ENCODE data around the gene LRFN4. TPM values are rescaled to one million over a fixed set of nuclear protein-coding genes. Genes with fewer than 3 reads are reported as not detected.

LRFN4 gene
- total RNA-seq, 2 donors from 2014 or later = 8.6 to 13.2 TPM

GRCh38 chr11:66850588-66851238, 6.2 kb upstream of the LRFN4 start:
- Histone ChIP-seq H3K4me3 (no peak overlapping the region), H3K27me3 (no peaks in the 10 kb centered on the region), H3K36me3 (peaks cover 18% of the 10 kb centered on the region), H3K27ac (no peak overlapping the region), H3K4me1 (peaks cover 0 to 6% of the 10 kb centered on the region in 2 donors), H3K9me3 (no peaks in the 10 kb centered on the region)
- TF ChIP-seq, protein P1, sequence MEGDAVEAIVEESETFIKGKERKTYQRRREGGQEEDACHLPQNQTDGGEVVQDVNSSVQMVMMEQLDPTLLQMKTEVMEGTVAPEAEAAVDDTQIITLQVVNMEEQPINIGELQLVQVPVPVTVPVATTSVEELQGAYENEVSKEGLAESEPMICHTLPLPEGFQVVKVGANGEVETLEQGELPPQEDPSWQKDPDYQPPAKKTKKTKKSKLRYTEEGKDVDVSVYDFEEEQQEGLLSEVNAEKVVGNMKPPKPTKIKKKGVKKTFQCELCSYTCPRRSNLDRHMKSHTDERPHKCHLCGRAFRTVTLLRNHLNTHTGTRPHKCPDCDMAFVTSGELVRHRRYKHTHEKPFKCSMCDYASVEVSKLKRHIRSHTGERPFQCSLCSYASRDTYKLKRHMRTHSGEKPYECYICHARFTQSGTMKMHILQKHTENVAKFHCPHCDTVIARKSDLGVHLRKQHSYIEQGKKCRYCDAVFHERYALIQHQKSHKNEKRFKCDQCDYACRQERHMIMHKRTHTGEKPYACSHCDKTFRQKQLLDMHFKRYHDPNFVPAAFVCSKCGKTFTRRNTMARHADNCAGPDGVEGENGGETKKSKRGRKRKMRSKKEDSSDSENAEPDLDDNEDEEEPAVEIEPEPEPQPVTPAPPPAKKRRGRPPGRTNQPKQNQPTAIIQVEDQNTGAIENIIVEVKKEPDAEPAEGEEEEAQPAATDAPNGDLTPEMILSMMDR (IDR thresholded peaks at IDR 0.05) = no peak
- DNase-seq (ENCODE audit: low spot score) = no peak

DNA sequence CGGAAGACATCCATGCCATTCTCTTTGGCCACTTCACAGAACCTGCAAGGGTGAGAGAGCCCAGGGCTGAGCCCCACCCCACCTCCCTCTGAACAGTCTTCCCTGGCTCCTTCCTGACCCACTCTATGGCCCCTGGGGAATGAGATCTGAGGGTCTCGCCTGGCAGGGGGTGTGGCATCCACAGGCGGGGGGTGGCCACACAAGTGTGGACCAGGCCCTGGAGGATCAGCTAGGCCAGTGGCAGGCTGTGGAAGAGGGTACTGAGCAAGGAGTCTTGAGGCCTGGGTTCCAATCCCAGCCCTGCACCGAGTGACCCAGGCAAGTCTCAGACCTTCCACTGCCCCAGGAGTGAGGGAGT, 5.6 kb upstream of the LRFN4 start:
- no peak for DNase-seq (ENCODE audit: low spot score)
- Histone ChIP-seq H3K27ac (no peak overlapping the region), H3K9me3 (no peaks in the 10 kb centered on the region), H3K4me1 (peaks cover 0 to 8% of the 10 kb centered on the region in 2 donors), H3K36me3 (peaks cover 13% of the 10 kb centered on the region), H3K4me3 (no peak overlapping the region), H3K27me3 (no peaks in the 10 kb centered on the region)
- TF ChIP-seq, protein P1 (IDR thresholded peaks at IDR 0.05) = no peak

- DNase-seq (ENCODE audit: low spot score) = no peak
- Histone ChIP-seq H3K4me3 (no peak overlapping the region), H3K36me3 (peaks cover 7% of the 10 kb centered on the region), H3K4me1 (peaks cover 0 to 8% of the 10 kb centered on the region in 2 donors), H3K9me3 (no peaks in the 10 kb centered on the region), H3K27ac (no peak overlapping the region), H3K27me3 (no peaks in the 10 kb centered on the region)
- TF ChIP-seq, protein P1 (IDR thresholded peaks at IDR 0.05) = no peak
These were observed 5.0 kb upstream of the LRFN4 start for GRCh38 chr11:66851698-66852465.

- Histone ChIP-seq H3K4me3 (no peak overlapping the region), H3K27ac (no peak overlapping the region), H3K9me3 (no peaks in the 10 kb centered on the region), H3K36me3 (peaks cover 3% of the 10 kb centered on the region), H3K4me1 (peaks cover 0 to 8% of the 10 kb centered on the region in 2 donors), H3K27me3 (no peaks in the 10 kb centered on the region)
- no peak for DNase-seq (ENCODE audit: low spot score)
- TF ChIP-seq, protein P1 (IDR thresholded peaks at IDR 0.05) = no peak
These were observed 4.2 kb upstream of the LRFN4 start for GRCh38 chr11:66852466-66853241.

DNA sequence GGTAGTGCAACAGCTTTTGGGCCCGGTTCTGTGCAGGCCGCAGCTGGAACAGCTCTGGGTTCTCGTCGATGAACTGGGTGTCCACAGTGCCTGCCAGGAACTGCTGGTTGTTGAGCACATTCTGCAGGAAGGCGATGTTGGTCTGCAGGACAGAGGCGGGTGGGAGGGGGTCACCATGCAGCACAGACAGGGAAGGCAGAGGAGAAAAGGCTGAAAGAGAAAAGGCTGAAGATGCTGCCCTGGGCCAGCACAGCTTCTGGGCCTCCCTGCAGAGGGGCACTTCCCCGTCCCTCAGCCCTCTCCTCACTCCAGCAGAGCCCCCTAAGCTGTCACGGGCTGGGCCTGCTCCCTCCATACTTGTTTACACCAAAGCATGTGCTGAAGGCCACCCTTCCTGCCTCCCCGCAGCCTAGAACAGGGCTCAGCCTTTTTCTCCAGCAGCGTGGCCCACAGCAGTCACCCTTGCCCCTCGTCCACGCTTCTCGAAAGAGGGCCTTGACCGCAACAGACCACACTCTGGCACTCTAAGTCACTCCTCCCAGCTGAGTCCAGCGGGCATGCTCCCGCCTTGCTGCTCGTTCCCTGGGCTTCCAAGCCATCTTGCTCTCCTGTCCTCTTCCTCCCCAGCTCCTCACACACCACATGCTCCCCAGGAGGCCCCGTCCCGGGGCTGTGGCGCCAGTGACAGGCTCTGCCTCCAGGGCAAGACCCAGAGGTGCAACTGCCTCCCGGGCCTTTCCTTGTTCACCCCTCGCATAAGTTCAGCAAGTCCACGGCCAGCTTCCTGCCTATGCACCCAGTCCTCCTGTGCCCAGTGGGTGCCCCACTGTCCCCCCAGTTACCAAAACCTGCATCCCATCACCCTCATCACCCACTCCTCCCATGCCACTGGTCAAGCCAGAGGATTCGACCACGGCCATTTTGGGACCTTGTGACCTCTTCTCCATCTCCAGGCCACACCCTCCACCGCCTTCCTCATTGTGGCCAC, 3.3 kb upstream of the LRFN4 start:
- Histone ChIP-seq H3K36me3 (no peaks in the 10 kb centered on the region), H3K4me3 (no peak overlapping the region), H3K27ac (no peak overlapping the region), H3K27me3 (no peaks in the 10 kb centered on the region), H3K9me3 (no peaks in the 10 kb centered on the region), H3K4me1 (peaks cover 0 to 8% of the 10 kb centered on the region in 2 donors)
- DNase-seq (ENCODE audit: low spot score) = no peak
- TF ChIP-seq, protein P1 (IDR thresholded peaks at IDR 0.05) = no peak
